ENCODE measurements around the gene CAPN10. TPM values are rescaled to one million over a fixed set of nuclear protein-coding genes. Genes with fewer than 3 reads are reported as not detected.

The CAPN10 gene
- total RNA-seq, 1 donor from 2014 or later = 67.1 TPM

GRCh38 chr2:240597054-240597418 lies 10.5 kb downstream of the CAPN10 start:
- no peaks in the 10 kb centered on the region for H3K9me3 Mint-ChIP-seq (ENCODE audit: unreplicated experiment)
- H3K27me3 Mint-ChIP-seq (ENCODE audit: unreplicated experiment) = no peaks in the 10 kb centered on the region
- no peak overlapping the region for H3K4me3 Mint-ChIP-seq (ENCODE audit: unreplicated experiment)
- TF ChIP-seq CTCF (IDR thresholded peaks at IDR 0.05; ENCODE audit: partially characterized antibody, unreplicated experiment) = no peak
- H3K36me3 Mint-ChIP-seq (ENCODE audit: unreplicated experiment) = no peaks in the 10 kb centered on the region
- peak; percentile 8 for DNase-seq
- no peaks in the 10 kb centered on the region for H3K4me1 Mint-ChIP-seq (ENCODE audit: low read depth, unreplicated experiment)
- no peak overlapping the region for H3K27ac Mint-ChIP-seq (ENCODE audit: unreplicated experiment)

GRCh38 chr2:240597419-240598181 lies 11.1 kb downstream of the CAPN10 start:
- no peaks in the 10 kb centered on the region for H3K27me3 Mint-ChIP-seq (ENCODE audit: unreplicated experiment)
- H3K36me3 Mint-ChIP-seq (ENCODE audit: unreplicated experiment) = no peaks in the 10 kb centered on the region
- H3K4me3 Mint-ChIP-seq (ENCODE audit: unreplicated experiment) = no peak overlapping the region
- DNase-seq = peak; percentile 7
- H3K27ac Mint-ChIP-seq (ENCODE audit: unreplicated experiment) = no peak overlapping the region
- H3K9me3 Mint-ChIP-seq (ENCODE audit: unreplicated experiment) = no peaks in the 10 kb centered on the region
- no peaks in the 10 kb centered on the region for H3K4me1 Mint-ChIP-seq (ENCODE audit: low read depth, unreplicated experiment)
- no peak for TF ChIP-seq CTCF (IDR thresholded peaks at IDR 0.05; ENCODE audit: partially characterized antibody, unreplicated experiment)

GRCh38 chr2:240598311-240598911 lies 11.9 kb downstream of the CAPN10 start:
- Mint-ChIP-seq H3K36me3 (ENCODE audit: unreplicated experiment) (no peaks in the 10 kb centered on the region), H3K9me3 (ENCODE audit: unreplicated experiment) (no peaks in the 10 kb centered on the region), H3K27me3 (ENCODE audit: unreplicated experiment) (no peaks in the 10 kb centered on the region), H3K4me1 (ENCODE audit: low read depth, unreplicated experiment) (no peaks in the 10 kb centered on the region), H3K4me3 (ENCODE audit: unreplicated experiment) (no peak overlapping the region), H3K27ac (ENCODE audit: unreplicated experiment) (no peak overlapping the region)
- DNase-seq = peak; percentile 11
- no peak for TF ChIP-seq CTCF (IDR thresholded peaks at IDR 0.05; ENCODE audit: partially characterized antibody, unreplicated experiment)

GRCh38 chr2:240599141-240599583 lies 12.6 kb downstream of the CAPN10 start:
- H3K27me3 Mint-ChIP-seq (ENCODE audit: unreplicated experiment) = no peaks in the 10 kb centered on the region
- H3K9me3 Mint-ChIP-seq (ENCODE audit: unreplicated experiment) = no peaks in the 10 kb centered on the region
- H3K4me3 Mint-ChIP-seq (ENCODE audit: unreplicated experiment) = no peak overlapping the region
- no peak for TF ChIP-seq CTCF (IDR thresholded peaks at IDR 0.05; ENCODE audit: partially characterized antibody, unreplicated experiment)
- H3K36me3 Mint-ChIP-seq (ENCODE audit: unreplicated experiment) = no peaks in the 10 kb centered on the region
- H3K4me1 Mint-ChIP-seq (ENCODE audit: low read depth, unreplicated experiment) = no peaks in the 10 kb centered on the region
- no peak overlapping the region for H3K27ac Mint-ChIP-seq (ENCODE audit: unreplicated experiment)
- no peak for DNase-seq

GRCh38 chr2:240600451-240600961 lies 14.0 kb downstream of the CAPN10 start:
- H3K9me3 Mint-ChIP-seq (ENCODE audit: unreplicated experiment) = peaks cover 2% of the 10 kb centered on the region
- H3K36me3 Mint-ChIP-seq (ENCODE audit: unreplicated experiment) = no peaks in the 10 kb centered on the region
- H3K27ac Mint-ChIP-seq (ENCODE audit: unreplicated experiment) = no peak overlapping the region
- H3K4me1 Mint-ChIP-seq (ENCODE audit: low read depth, unreplicated experiment) = no peaks in the 10 kb centered on the region
- H3K27me3 Mint-ChIP-seq (ENCODE audit: unreplicated experiment) = no peaks in the 10 kb centered on the region
- TF ChIP-seq CTCF (IDR thresholded peaks at IDR 0.05; ENCODE audit: partially characterized antibody, unreplicated experiment) = no peak
- DNase-seq = peak; percentile 18
- no peak overlapping the region for H3K4me3 Mint-ChIP-seq (ENCODE audit: unreplicated experiment)

All from glutamatergic neuron (in vitro differentiated cells).